HL-60/S4 treated with retinoic acid at 250 ng/mL for 4 days and 3 days (cell line): Measurements from ENCODE around the gene RNF130.

ENCODE experiments used
- in situ Hi-C: fragments of 300-500 bp; cut with MboI; formaldehyde crosslinking; loops from 2 replicates; pipeline ENCODE4 v1.7.0; 2022; ENCODE audit warnings: low sequenced_read_pairs

RNF130 gene

DNA sequence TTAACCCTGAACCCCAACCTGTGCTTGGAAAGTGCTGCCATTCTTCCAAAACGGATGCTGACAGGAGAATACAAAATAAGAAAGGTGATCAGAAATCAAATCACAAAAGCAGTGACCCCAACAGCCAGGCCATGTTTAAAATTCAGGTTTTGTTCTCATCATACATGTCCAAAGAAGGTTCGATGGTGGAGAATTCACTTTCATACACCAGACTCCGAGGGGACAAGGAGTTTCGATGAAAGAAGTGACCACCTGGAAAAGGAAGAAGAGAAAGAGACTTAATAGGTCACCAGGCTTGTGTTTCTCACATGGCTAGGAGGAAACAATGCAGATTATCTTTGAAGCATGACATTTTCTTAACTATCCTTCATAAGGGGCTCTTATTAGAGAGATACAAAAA lies 151.4 kb downstream of the RNF130 start:
- in situ Hi-C loops, result no loop called here

DNA sequence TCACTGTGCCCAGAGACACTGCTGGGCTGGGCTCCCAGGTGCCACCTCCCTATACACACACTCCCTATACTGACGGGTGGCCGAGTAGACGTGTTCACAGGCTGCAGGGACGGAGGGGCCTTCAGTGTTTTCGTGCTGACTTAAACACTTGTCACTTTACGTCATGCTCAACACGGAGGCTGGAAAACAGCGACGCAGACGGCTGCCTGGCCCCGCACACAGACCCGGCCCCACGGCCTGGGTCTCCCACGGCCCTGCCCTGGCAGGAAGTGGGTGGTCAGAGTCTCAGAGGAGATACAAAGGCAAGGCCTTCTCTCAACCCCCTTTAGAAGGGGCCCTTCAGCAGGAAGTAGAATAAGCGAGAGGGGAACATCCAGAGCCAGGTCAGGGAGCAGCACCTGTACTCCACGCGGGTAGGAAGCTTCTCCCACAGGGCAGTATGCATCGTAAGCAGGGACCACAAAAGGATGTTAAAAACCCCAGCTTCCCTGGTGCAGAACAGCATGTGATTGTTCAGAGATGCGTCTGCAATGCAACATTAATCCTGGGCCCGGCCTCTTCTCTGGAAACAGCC lies 152.0 kb downstream of the RNF130 start:
- in situ Hi-C loops, result no loop called here

DNA sequence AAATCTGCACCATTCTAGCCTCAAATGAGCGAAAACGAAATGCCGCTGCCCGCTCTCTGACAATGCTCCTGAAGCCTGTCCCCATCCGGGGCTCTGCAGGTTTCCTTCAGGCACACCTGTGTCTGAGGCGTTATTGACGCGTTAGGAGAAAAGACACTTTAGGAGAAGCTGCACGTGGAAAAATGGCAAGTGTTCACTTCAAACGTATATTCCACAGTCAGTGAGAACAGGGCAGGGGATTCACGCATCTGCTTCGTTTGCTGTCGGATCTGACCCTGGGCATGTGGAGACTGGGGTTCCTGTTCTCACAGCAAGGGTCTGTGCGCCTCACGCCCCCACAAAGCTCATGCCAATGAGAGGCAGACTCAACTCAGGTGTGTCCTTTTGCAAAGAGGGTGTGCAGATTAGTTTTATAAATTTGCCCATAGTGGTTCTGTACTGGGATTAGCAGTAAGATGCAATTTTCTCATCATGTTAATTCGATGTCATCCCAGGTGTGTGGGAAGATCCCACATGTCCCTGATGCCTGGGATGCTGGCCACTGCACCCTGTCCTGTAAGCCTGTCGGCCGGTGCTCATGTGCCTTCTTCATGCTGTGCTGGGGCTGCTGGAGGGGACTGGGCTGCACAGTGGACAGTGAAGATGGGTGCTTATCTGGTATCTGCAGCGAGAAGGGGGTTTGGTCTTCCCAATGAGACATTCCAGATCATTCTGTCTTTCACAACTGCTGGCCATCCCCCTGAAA lies 152.6 kb downstream of the RNF130 start:
- in situ Hi-C loops, result no loop called here

DNA sequence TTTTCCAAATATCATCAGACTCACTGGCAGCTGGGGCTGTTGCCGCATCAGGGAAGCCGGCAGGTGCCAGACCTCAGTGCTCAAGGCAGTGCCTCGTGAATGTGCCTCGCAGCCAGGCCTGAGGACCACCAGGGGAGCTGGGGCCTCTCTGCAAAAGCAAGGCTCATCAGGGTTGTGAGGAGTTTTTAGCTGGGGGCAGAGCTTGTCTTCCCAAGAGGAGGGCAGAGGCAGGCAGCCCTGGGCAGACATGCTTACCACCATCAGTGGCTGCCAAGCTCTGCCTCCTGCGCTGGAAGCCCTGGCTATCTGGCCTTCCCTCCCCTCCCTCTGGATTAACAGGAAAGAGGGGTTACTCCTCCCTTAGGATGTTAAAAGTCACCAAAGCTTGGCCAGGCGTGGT lies 155.0 kb downstream of the RNF130 start:
- in situ Hi-C loops, result no loop called here

DNA sequence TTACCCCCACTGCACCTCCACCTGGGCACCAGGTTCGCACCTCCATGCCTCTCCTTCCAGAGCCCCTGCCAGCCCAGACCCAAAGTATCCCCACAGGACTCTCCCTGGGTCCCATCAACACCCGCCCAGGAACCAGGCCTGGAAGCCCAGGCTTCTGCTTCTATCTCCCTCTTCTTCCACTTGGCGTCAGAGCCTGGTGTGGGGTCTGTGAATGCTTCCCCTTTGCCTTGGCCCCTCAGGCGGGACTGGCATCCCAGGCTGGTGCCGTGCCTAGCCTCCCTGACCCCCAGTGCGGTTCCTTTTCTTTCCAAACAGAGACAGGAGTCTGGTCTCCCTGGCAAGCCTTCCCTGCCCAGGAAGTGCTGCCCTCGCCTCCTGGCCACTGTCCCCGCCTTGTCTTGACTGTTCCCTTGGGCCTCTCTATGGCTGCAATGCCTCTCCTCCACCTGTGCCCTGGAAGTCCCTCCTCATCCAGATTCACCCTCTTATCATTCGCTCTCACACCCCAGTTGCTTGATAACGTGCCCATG lies 156.1 kb downstream of the RNF130 start:
- in situ Hi-C loops, result no loop called here

DNA sequence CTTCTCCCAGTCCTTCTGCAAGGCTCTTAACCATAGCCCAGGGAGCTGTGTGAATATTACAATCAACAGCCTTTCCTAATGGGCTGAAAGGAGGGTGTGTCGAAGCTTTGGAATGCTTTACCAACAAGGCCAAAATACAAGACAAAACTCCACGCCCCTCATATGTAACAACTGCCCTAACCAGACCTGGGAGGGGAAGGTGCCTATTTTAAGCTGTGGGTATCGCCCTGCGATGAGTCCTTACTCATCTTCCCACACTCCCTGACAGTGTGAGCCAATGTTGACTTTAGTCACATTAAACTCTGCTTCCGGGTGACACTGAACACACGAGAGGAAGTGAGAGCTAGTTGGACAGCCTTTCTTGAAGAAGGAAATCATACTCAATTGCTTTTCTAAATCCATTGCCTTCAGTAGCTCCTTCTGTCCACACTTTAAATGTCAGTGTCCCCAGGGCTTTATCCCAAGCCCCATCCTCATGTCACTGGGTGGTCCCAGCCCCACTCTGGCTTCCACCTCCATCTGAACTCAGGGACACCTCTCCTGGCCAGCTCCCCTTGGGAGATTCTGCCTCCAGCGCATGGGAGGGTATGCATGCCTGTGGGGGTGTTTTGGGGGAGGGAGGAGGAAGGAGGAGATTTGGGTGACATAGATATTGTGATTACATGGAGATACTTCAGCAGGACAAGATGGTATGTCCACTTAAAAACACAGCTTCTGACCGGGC lies 157.4 kb downstream of the RNF130 start:
- in situ Hi-C loops, result no loop called here

DNA sequence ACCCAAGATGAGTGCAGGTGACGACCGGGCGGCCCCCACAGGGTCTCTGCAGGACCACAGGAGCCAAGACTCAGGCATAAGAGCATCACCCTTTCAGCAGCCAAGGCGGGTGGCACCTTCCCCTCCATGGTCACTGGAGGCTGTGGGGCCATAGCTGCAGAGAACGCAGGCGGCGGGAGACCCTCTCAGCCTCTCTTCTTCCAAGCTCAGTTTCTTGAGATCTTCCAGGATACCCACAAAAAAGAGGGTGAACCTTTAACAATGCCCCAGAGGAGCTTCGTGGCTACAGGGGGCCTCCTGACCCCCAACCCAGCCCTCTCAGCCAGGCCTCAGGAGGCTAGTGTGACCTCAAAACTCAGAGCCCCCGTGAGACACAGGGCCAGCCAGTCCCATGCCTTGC lies 158.1 kb downstream of the RNF130 start:
- in situ Hi-C loops, result no loop called here

DNA sequence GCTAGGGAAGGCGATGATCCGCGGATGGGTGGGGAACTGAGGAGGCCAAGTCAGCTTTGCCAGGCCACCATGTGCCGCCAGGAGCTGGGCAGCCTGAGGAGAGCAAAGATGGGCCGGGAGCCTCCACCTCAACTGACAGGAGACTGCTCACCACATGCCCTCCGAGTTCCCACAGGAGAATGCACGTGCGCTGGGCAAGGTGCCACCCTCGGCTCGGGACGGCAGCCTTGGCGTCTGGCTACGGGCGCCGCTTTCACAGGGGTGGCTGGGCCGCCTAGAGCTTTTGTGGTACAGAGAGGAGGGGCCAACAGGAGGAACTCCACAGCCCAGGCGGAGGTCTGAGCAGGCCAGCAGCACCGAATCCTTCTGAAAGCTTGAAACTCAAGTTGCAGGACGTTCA lies 158.6 kb downstream of the RNF130 start:
- in situ Hi-C loops, result no loop called here

DNA sequence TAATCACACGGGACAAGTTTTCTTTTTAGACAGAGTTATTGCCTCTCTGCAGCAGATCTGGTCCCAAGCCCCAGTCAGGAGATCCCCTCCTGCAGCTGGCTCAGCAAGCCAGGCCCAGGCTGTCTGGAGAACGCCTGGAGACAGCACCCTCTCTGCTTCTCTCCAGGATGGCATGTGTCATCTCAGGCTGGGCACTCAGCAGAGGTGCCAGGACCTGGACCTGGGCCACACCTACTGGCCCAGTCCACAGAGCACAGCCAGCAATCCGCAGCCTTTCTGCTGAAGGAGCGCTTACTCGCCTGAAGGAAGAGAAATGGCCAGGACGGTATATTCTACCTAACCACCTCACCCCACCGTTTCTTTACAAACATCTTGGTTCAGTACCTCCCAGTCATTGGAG lies 159.2 kb downstream of the RNF130 start:
- in situ Hi-C loops, result no loop called here

DNA sequence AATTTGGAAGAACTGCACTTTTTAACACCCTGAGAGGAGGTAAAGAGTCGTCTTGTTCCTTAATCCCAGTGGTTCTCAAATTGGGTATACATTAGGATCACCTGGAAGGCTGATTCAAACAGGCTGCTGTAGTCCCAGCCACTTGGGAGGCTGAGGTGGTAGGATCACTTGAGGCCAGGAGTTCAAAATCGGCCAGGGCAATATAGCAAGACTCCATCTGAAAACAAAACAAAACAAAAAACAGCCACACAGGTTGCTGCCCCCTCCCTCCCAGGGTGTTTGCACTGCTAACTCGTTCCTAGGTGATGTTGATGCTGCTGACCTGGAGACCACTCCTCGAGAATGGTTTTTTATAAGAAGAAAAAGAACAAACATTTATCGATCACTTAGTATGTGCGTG lies 162.3 kb downstream of the RNF130 start:
- in situ Hi-C loops, result no loop called here

DNA sequence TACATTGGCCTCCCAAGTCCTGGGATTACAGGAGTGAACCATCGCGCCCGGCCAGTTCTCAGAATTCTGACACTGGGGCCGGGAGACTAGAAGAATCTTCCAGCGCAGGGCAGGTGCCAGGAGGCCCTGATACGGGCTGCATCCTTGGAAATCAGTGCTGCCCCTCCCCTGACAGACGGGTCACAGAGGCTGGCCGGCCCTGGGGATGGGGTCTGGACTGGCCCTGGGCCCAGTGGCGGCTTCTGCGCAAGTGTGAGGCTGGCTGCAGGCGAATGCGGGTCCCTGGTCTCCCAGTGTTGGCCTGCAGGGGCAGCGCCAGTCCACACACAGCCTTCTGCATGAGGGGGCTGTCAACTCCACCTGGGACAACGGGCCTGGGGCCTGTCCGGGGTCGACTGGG lies 163.0 kb downstream of the RNF130 start:
- in situ Hi-C loops, result no loop called here

DNA sequence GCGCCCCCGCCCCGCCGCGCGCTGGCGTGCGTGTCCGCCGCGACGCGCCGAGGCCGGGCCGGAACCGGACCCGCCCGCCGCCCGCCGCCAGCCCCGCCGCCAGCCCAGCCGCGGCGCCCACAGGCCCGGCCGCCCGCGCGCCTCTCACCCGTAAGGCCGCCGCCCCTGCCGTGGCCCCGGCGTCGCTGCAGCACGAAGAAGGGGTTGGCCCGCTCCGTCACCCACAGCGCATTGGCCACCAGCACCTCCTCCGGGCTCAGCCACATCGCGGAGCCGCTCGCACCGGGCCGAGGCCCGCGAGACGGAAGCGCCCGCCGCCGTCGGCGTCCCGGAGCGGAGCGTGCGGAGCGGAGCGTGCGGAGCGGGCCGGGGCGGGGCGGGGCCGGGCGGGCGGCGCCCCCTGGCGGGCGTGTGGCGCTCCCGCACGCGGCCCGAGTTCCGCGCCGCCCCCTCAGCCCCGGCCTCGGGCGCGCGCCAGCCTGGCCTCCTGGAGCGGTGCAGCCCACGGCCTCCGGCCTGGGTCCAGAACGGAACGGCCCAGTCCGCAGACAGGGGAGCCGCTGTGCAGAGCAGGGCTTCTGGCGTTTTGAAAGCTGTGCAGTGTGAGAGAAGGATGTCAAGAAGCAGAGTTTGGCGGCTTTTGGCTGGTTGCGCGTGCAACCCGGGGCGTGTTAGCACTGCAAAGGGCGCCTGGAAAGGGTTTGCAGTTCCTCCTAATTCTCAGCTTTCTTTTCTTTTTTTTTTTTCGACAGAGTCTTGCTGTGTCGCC lies 163.8 kb downstream of the RNF130 start, which contains the start of gene TBC1D9B:
TSS of gene TBC1D9B (minus strand) at position 342 of the 769 bp plus-strand sequence. CDS start at position 266, 76 bp downstream.
- in situ Hi-C loops, result no loop called here

DNA sequence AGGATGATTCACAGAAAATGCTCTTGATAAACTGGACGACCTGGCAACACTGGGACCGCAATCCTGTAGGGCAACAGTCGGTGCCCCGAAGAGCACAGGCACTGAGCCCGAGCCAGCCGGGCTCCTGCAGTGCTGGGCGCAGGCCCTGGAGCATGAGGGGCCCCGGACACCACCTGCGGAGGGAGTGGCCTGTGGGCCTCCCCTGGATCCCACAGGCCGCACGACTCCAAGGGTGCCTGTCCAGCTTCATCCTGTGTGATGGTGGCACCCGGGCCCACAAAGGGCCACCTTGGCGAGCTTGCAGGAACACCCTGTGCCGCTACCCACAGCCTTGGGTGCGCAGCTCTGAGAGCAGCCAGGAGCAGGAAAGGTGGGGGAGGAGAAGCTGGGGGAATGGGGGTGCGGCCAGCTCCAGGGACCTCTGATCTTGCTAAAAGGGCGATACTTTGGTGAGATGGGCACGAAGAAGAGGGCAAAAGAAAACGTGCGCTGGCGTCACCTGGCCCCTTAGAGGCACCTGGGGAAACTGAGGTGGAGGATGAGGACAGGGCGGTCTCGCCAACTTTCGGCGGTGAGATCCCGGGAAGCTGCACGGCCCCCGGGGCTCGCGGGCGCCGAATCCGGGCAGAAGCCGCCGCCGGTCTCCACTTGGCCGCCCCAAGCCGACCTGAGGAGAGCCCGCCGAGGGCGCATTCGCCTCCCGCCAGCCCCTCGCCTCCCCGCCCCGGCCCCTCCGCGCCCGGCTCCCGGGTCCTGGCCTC lies 164.6 kb downstream of the RNF130 start:
- in situ Hi-C loops, result no loop called here

DNA sequence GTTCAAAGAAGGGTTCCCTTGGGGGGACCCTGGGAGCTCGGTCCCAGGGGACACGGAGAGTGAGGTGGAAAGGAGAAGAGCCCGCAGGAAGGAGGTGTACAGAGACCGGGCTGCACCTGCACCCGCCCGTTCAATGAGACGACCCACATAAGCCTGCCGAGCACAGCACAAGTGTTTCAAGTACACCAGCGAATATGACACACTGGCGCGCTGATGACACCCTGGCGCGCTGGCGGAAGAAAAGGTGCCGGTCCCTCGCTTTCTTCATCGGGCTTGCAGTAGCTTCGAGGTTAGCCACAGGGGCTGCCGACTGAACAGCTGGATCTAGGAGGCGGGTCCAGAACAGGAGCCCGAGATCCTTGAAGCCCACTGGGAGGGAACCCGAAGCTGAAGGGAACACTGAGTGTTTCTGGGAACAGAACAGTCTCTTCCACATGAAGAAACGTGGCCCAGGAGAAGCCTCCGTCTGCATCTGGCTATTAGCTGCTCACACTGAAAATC lies 165.2 kb downstream of the RNF130 start:
- in situ Hi-C loops, result no loop called here

DNA sequence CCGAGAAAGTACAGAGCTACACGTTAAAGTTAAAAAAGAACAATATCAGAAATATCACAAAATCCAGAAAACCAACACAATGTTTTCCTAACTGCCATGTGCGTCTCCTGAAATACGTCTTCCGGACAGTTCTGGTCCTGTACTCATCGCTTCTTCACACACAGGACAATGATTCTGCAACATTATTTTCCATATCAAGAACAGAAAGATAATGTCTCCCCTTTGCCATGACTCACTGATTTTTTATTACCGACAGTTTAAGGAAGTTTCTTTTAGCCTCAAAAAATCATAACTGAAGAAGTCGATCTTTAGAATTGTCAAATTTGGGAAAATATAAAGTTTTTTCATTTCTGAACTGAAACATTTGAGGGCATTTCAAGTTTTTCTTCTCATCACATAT lies 166.4 kb downstream of the RNF130 start:
- in situ Hi-C loops, result no loop called here
